GM23338 (cell line): ENCODE results near the gene DENND6A.

Experiments used
- EZH2 ChIP-seq: fragments of 200-600 bp; sonication (generic); IDR thresholded peaks from one replicate; pipeline ENCODE4 v1.8.0; 2017; ENCODE audit warnings: antibody characterized with exemption, mild to moderate bottlenecking, low read depth; ENCODE audit not compliant: unreplicated experiment
- EZH2phosphoT487 ChIP-seq: fragments of 200-600 bp; sonication (generic); IDR thresholded peaks from one replicate; pipeline ENCODE4 v1.8.1; 2018; ENCODE audit warnings: antibody characterized with exemption; ENCODE audit not compliant: unreplicated experiment
- ZNF114 ChIP-seq: fragments of 250-450 bp; sonication (Bioruptor Pico); IDR thresholded peaks from 2 replicates; pipeline ENCODE4 v1.5.0; 2020; ENCODE audit warnings: mild to moderate bottlenecking, moderate library complexity
- ZNF331 ChIP-seq: fragments of 250-450 bp; sonication (Bioruptor Pico); IDR thresholded peaks from 2 replicates; pipeline ENCODE4 v1.5.0; 2020; ENCODE audit warnings: low read depth, mild to moderate bottlenecking, moderate library complexity
- TF ChIP-seq, protein P1 (sequence below), 2 experiments: fragments of 200-600 bp in 1 of 2; sonication (generic) in 1 of 2; conservative IDR thresholded peaks; 2 replicates each; pipeline versions ENCODE4 v1.5.1 to v1.6.1; 2016 to 2017; ENCODE audit warnings: antibody characterized with exemption in 2 of 2, low read depth in 2 of 2, mild to moderate bottlenecking in 2 of 2, moderate library complexity in 1 of 2
- TF ChIP-seq, protein P2 (sequence below): IDR thresholded peaks from one replicate; pipeline ENCODE4 v1.6.1; 2018; ENCODE audit warnings: antibody characterized with exemption; ENCODE audit not compliant: unreplicated experiment

DNA sequence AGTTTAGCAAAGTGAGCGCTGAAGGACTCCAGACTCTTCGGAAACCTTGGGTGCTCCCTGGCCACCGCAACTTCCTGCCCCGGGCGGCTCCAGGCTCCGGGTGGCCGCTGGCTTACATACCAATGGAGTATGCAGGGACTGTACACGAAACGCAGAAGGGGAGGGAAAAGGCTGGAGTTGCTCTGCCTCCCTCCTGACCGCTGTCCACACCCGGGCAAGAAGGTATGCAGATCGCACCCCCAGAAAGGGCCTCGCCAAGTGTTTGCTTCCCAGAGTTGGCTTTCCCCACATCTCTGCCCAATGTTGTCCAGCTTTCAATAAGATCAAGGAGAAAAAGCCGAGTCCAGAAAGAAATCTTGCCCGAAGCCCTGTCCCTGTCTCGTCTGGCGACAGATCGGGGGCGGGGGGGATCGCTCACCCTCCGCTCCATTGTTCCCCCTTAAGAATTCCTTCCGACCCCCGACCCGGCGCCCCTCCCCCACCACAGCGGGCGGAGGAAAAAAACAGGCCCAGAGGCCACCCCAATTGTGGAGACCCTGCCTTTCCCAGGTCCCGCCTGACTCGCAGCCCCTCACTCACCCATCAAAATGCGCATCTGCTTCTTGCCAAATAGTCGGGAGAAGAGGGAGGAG is 96.3 kb downstream of the DENND6A start:
- TF ChIP-seq, protein P1, sequence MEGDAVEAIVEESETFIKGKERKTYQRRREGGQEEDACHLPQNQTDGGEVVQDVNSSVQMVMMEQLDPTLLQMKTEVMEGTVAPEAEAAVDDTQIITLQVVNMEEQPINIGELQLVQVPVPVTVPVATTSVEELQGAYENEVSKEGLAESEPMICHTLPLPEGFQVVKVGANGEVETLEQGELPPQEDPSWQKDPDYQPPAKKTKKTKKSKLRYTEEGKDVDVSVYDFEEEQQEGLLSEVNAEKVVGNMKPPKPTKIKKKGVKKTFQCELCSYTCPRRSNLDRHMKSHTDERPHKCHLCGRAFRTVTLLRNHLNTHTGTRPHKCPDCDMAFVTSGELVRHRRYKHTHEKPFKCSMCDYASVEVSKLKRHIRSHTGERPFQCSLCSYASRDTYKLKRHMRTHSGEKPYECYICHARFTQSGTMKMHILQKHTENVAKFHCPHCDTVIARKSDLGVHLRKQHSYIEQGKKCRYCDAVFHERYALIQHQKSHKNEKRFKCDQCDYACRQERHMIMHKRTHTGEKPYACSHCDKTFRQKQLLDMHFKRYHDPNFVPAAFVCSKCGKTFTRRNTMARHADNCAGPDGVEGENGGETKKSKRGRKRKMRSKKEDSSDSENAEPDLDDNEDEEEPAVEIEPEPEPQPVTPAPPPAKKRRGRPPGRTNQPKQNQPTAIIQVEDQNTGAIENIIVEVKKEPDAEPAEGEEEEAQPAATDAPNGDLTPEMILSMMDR (conservative IDR thresholded peaks at IDR 0.05; ENCODE audit: low read depth in 2 of 2): no peak
- TF ChIP-seq ZNF114 (CRISPR knock-in tag) (no peak), EZH2phosphoT487 (no peak), EZH2 (no peak), ZNF331 (CRISPR knock-in tag) (no peak)
- TF ChIP-seq, protein P2, sequence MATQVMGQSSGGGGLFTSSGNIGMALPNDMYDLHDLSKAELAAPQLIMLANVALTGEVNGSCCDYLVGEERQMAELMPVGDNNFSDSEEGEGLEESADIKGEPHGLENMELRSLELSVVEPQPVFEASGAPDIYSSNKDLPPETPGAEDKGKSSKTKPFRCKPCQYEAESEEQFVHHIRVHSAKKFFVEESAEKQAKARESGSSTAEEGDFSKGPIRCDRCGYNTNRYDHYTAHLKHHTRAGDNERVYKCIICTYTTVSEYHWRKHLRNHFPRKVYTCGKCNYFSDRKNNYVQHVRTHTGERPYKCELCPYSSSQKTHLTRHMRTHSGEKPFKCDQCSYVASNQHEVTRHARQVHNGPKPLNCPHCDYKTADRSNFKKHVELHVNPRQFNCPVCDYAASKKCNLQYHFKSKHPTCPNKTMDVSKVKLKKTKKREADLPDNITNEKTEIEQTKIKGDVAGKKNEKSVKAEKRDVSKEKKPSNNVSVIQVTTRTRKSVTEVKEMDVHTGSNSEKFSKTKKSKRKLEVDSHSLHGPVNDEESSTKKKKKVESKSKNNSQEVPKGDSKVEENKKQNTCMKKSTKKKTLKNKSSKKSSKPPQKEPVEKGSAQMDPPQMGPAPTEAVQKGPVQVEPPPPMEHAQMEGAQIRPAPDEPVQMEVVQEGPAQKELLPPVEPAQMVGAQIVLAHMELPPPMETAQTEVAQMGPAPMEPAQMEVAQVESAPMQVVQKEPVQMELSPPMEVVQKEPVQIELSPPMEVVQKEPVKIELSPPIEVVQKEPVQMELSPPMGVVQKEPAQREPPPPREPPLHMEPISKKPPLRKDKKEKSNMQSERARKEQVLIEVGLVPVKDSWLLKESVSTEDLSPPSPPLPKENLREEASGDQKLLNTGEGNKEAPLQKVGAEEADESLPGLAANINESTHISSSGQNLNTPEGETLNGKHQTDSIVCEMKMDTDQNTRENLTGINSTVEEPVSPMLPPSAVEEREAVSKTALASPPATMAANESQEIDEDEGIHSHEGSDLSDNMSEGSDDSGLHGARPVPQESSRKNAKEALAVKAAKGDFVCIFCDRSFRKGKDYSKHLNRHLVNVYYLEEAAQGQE: no peak
